GM19455 (cell line): ENCODE measurements around the gene KRTAP19-1.
"Not testable (repeated sequence)": the region's sequence is repeated elsewhere in the genome, so short reads cannot be mapped to it uniquely, and the experiment has no call there.

Experiments
- ATAC-seq: cut with Tn5 transposase; IDR thresholded peaks from one replicate; pipeline ENCODE4 v1.9.1; 2021; ENCODE audit not compliant: unreplicated experiment

The KRTAP19-1 gene

GRCh38 chr21:30480145-30480544, at the start of gene KRTAP19-1:
TSS of gene KRTAP19-1 (minus strand) at chr21:30480367. CDS start at chr21:30480317, 50 bp downstream.
- ATAC-seq = no peak

- no peak for ATAC-seq
Observed at GRCh38 chr21:30518876-30519275, 38.7 kb upstream of the KRTAP19-1 start.

- no peak for ATAC-seq
Observed at GRCh38 chr21:30515681-30516080, 35.5 kb upstream of the KRTAP19-1 start.

- ATAC-seq = not testable (repeated sequence)
Observed at GRCh38 chr21:30505621-30506205, 25.5 kb upstream of the KRTAP19-1 start.

GRCh38 chr21:30502041-30502440, 21.9 kb upstream of the KRTAP19-1 start, which contains the start of gene KRTAP19-5:
TSS of gene KRTAP19-5 (minus strand) at chr21:30502141. CDS start at chr21:30502090, 51 bp downstream.
- no peak for ATAC-seq

- no peak for ATAC-seq
Observed at GRCh38 chr21:30497065-30497464, 16.9 kb upstream of the KRTAP19-1 start, which contains the start of gene KRTAP19-4. TSS of gene KRTAP19-4 (minus strand) at chr21:30497165. CDS start at chr21:30497110, 55 bp downstream.

- ATAC-seq = no peak
Observed at GRCh38 chr21:30491963-30492428, 11.8 kb upstream of the KRTAP19-1 start, which contains the start of gene KRTAP19-3. TSS of gene KRTAP19-3 (minus strand) at chr21:30492013. CDS start at chr21:30491957, 56 bp downstream.

- no peak for ATAC-seq
Observed at GRCh38 chr21:30487336-30487735, 7.2 kb upstream of the KRTAP19-1 start, which contains the start of gene KRTAP19-2. TSS of gene KRTAP19-2 (minus strand) at chr21:30487436. CDS start at chr21:30487348, 88 bp downstream.

- ATAC-seq = no peak
Observed at GRCh38 chr21:30486180-30486579, 6.0 kb upstream of the KRTAP19-1 start.

- no peak for ATAC-seq
Observed at GRCh38 chr21:30482130-30482529, 2.0 kb upstream of the KRTAP19-1 start.

- ATAC-seq = no peak
Observed at GRCh38 chr21:30479259-30479658, 908 bp downstream of the KRTAP19-1 start.

GRCh38 chr21:30478004-30478403, 2.2 kb downstream of the KRTAP19-1 start:
- ATAC-seq = no peak

- ATAC-seq = no peak
Observed at GRCh38 chr21:30468900-30469714, 11.1 kb downstream of the KRTAP19-1 start.

GRCh38 chr21:30463713-30464112, 16.5 kb downstream of the KRTAP19-1 start:
- no peak for ATAC-seq

GRCh38 chr21:30448514-30448913, 31.7 kb downstream of the KRTAP19-1 start:
- no peak for ATAC-seq

GRCh38 chr21:30447056-30447455, 33.1 kb downstream of the KRTAP19-1 start:
- ATAC-seq = no peak

- no peak for ATAC-seq
Observed at GRCh38 chr21:30444204-30444603, 36.0 kb downstream of the KRTAP19-1 start.

- no peak for ATAC-seq
Observed at GRCh38 chr21:30443226-30443625, 36.9 kb downstream of the KRTAP19-1 start.

- no peak for ATAC-seq
Observed at GRCh38 chr21:30439975-30440374, 40.2 kb downstream of the KRTAP19-1 start, which contains the start of gene KRTAP15-1. TSS of gene KRTAP15-1 (plus strand) at chr21:30440275. CDS start at chr21:30440328, 53 bp downstream.

- ATAC-seq = no peak
Observed at GRCh38 chr21:30437010-30437565, 43.1 kb downstream of the KRTAP19-1 start.

GRCh38 chr21:30434033-30434631, 46.0 kb downstream of the KRTAP19-1 start:
- no peak for ATAC-seq
